Ammon's horn (tissue), 1 donor: Measurements from ENCODE around the gene DOCK7.

ENCODE experiments used
- DNase-seq: peaks from one replicate; pipeline ENCODE4 v3.0.0-alpha.2; 2016; ENCODE audit warnings: low spot score

The DOCK7 gene

DNA sequence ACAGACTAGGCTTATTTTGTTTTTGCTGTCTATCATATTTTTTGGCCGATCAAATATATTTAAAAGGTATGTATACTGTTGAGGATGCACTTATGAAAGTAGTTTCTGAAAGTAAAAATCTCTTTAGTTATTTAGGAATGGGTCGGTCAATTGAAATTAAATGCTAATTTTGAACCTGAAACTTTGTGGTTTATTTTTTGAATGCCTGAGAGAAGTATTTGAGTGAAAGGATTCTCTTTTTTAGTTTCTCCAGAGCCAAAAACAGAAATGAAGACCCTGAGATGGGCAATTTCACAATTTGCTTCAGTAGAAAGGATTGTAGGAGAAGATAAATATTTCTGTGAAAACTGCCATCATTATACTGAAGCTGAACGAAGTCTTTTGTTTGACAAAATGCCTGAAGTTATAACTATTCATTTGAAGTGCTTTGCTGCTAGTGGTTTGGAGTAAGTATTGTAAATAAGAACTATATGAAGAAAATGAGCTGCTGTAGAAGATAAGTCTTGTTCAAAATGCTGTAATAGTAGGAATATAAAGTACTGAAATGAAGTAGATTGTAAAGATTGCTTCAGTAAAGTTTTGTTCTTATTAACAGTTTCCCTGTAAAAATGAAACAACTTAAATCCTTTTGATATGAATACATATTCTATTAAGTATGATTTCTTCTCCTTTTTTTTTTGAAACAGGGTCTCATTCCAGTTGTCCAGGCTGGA is 239.8 kb downstream of the DOCK7 start:
- no peak for DNase-seq

DNA sequence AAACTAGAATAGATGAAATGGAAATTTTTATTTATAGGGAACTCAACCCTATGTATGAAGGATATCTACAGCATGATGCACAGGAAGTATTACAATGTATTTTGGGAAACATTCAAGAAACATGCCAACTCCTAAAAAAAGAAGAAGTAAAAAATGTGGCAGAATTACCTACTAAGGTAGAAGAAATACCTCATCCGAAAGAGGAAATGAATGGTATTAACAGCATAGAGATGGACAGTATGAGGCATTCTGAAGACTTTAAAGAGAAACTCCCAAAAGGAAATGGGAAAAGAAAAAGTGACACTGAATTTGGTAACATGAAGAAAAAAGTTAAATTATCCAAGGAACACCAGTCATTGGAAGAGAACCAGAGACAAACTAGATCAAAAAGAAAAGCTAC is 243.5 kb downstream of the DOCK7 start:
- DNase-seq, result no peak

DNA sequence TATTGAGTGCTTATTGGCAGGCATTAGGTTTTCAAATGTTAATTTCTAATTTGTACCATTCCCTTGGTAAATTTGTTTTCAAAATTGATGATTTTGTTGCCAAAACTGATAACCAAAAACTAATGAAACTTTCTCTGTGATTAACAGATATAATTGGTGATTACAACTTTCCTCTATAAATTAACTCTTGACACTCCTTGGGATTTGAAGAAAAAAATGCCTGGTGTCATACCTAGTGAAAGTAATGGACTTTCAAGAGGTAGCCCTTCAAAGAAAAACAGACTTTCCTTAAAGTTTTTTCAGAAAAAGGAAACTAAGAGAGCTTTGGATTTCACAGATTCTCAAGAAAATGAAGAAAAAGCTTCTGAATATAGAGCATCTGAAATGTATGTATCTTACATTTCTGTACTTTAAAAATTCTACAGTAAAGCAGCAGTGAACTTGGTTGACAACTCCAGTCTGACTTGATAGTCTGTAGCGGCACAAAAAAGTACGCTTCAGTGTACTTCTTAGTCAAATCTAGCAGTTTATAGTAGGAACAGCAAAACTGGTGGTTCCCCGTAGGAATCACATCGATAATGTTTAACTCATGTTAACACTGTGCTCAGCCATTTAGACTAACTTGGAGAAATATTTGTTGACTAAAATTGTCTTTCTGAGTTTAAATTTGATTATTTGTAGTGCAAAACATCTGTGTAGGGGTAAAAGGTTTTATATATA is 248.4 kb downstream of the DOCK7 start:
- DNase-seq, result no peak

DNA sequence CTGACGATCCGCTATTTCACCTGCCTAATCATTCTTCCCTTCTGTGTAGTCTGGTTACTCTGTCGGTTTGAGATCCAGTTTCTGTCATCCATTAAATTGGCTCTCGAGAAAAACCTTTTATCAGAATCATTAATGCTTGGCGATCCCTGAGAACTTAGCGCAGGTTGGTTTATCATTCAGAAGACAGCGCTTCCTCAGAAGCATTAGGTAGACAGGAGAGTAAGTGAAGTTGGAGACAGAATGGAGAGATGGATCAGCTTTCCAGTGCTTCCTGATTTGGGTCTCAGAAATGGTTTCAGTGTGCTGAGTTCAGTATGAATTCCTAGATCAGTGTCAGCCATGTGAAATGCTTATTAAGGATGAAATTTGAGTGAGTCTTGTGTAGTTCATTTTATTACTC is 250.0 kb downstream of the DOCK7 start:
- DNase-seq, result no peak

DNA sequence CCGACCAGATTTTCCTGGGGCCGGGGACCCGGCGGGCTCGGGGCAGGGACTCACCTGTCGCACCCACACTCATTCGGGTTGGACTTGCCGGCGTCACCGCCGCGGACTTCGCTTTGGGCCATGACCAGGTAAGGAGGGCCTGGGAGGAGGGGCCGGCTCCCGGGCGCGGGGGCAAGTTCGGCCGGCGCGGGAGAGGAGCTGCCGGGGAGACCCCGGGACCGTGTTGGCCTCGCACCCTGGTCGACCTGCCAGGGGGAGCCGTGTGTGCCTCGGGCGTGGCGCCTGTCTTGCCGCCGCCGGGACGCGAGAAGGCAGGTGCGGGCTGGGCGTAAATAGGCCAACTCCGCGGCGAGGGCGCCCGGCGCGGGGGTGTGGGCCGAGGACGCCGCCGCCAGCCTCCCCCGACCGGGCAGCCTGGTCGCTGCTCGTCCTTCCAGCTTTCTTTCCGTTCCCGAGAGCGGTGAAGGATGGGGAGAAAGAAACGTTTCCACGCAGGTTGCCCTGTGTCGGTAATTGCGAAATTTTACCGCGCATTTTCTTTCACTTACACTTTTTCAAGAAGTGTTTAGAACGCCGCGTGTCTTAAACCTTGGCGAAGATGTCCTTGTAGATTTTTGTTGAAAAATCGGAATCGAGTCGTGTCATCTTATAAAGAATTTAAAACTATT is 250.8 kb downstream of the DOCK7 start:
- DNase-seq, result no peak

DNA sequence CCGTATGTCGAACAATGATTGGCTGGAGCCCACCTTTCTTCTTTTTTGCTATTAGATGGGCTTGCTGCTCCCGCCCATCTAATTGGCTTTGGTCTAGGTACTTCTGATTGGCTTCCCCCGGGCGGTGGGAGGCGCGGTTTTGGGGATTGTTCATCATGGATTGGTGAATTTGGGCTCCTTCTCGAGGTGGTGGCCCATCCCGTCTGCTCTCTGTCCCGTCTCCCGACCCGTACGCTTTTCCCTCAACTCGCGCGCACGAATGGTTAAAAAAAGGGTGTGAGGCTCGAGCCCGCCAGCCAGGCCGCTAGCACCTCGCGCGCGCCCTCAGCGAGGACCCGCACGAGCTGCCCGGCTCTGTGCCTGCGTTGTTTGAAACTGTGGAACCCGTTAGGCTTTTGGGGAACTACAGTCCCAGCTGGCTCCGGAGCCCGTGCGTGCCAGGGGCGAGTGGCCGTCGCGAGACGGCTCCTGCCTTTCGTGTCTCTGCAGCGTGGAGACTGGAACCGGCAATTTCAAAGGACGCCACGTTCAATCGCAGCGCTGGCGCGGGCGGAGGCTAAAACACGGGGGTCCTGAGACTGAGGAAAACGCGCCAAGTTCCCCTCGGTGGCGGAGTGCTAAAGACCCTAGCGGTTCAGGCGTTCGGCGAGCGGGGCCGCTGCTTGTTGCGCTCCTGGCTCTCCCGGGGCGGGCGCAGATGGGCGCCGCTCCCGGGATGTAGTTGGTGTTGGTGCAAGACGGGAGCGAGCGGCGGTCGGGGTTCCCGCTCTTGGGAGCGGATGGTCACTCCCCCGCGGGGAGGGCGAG is 251.5 kb downstream of the DOCK7 start, which contains the start of gene USP1:
TSS of gene USP1 (plus strand) at position 584 of the 807 bp plus-strand sequence. CDS start 2,819 bp downstream, outside the sequence.
- peak; percentile 98 for DNase-seq

DNA sequence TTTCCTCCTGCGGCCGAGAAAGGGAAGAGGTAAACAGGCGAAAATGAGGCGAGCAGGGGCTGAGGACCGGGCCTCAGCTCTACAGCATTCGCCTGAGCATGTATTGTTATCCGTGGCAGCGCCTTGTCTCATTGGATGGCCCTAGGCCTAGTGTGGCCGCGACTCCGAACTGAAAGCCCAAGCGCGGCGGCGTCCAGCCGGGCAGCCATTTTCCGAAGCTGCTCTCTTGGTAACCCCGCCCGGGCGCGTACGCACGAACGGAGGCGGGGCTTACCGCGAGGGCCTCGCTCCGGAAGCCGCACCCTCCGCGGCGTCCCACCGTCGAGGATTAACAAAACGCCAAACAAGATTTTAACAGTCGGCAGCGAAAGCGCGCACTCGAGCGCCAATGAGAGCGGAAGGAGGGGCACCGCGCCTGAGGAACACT is 252.1 kb downstream of the DOCK7 start:
- DNase-seq, result no peak

DNA sequence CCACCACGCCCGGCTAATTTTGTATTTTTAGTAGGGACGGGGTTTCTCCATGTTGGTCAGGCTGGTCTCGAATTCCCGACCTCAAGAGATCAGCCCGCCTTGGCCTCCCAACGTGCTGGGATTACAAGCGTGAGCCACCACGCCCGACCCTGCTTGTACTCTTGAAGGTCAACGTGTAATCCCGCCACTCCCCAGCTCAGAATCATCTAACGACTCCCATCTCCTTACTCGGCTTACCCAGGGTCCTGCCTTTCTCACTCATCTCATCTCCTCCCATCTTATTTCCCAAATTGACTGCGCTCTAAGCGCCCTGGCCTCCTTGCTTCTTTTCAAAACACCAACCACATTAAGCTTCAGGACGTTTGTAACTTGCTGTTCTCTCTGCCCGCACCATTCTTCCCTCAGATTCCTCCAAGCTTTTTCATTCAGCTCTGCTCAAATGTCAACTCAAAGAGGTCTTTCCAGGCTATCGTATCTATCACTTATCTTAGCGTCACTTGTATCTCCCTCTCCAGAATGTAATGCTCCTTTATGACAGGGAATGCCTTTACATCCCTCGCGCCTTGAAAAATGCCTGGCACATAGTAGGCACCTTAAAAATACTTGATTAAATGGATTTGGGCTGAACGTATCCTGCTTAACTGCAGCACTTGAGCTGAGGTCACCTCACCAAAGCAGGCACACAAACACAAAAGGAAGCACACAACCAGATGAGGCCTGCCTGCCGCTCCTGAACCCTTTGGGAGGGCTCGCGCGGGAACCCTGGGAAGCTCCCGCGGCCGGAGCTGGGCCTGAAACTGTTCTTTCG is 252.8 kb downstream of the DOCK7 start:
- DNase-seq, result no peak

DNA sequence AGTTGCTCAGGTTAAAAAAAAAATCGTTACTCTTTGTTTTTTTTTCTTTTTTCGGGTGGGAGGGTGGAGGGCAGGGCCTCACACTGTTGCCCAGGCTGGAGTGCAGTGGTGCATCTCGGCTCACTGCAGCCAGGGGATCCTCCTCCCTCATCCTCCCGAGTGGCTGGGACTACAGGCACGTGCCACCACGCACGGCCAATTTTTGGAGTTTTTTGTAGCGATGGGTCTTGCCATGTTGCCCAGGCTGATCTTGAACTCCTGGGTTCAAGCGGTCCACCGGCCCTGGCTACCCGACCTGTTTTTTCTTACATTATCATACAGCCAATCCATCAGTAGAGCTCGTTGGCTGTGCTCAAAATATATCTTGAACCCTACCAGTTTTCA is 253.6 kb downstream of the DOCK7 start:
- no peak for DNase-seq

DNA sequence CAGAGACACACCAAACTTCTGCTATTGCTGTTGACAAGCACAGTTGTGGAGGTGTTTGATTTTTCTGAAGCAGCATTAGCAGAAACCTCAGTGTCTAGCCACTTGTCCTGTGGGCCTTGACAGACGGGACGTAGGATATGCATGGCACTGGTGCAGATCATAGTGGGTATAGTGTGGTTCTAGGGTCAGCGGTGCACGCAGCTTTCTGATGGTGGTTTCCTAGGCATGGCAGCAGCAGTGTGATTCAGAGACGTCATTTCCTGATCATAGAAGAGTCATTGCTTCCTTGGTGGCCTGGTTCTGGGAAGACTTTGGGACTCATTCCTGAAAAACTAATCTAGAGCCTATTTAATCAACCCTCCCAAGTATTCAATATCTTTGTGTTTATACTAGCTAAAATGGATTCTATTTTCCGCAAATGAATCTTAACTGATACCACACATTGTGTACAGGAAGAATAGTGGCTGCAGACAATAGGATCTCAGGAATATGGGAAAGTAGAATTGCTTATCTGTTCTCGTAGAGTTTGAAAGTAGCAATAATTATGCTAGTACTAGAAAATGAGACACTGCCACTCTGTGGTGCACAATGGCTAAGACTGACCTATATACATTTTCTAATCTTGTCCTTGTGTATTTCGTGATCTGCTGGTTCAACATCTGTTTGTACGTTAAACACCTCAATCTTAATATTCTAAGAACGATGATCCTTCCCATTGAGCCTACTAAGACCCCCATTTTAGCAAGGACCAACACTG is 254.1 kb downstream of the DOCK7 start:
- DNase-seq, result no peak

DNA sequence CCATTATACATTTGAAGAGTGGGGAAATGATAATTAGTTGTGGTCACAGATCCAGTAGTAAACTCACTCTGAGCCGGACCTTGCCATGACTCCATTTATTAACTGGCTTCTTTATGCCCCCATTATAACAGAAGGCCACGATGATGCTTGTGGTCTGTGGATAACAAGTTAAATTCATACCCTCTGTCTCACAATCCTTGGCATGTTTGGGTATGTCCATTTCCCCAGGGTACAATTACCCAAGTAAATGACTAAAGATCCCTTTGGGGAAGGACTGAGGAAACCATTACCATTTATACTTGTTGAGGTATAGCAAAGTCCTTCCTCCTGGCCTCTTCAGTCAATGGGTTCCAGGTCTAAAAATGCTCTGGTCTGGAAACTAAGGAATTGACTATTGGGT is 258.6 kb downstream of the DOCK7 start:
- no peak for DNase-seq

DNA sequence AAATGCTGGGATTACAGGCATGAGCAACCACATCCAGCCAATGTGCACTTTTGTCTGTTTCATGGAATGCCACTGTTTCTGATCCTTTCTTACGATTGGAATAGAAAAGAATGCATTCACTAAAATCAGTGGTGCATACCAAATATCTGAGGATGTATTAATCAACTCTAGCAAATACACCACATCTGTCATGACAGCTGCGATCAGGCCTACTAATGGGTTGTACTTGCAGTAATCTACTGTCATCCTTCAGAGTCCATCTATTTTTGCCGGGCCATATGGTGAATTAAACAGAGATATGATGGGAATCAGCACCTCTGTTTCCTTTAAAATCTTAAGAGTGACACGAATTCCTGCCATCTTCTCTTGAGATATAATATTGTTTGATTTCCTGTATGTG is 259.8 kb downstream of the DOCK7 start:
- no peak for DNase-seq

DNA sequence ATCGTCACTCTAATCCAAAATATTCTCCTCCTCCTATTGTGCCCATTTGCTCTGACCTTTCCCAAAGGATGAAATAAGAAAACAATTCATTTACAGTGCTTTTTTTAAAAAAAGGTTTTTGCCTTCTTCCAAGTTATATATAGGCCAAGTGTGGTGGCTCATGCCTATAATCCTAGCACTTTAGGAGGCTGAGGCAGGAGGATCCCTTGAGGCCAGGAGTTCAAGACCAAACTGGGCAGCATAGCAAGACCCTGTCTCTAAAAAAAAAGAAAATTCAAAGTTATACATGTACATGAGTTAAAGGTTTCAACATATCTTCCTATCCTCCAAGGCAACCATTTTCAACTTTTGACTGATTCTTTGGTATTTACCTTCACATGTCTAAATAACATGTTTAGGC is 261.4 kb downstream of the DOCK7 start:
- no peak for DNase-seq

DNA sequence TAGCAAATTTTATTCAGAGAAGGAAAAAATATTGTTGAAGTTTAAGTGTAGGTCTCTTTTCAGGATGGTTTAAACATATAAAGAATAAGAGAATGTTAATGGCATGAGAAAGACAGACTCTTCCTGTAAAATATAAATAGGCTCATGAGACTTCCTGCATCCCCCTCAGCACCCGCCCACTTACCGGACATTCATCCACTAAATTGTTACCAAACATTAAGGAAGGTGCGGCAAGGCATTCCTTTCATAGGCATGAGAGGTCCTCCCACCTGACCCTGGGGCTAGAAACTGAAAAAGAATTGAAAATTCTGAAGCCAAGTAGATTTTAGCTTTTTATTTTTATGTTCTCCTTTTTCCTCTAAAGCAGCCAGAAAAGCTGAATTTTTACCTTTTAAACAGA is 261.9 kb downstream of the DOCK7 start:
- no peak for DNase-seq

DNA sequence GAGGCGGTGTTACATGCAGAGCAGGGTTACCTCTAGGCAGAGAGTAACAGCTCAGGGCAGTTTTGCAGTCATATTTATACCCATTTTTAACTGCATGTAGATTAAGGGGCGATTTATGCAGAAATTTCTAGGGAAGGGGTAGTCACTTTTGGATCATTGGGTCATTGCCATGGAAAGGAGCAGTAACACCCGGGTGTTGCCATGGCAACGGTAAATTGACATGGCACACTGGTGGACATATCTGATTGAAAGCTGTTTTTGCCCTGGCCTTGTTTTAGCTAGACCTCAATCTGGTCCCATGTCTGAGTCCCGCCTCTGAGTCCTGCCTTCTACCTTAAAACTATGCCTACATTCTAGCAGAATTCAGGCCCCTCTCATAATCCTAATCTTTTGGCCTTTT is 263.1 kb downstream of the DOCK7 start:
- DNase-seq, result no peak

DNA sequence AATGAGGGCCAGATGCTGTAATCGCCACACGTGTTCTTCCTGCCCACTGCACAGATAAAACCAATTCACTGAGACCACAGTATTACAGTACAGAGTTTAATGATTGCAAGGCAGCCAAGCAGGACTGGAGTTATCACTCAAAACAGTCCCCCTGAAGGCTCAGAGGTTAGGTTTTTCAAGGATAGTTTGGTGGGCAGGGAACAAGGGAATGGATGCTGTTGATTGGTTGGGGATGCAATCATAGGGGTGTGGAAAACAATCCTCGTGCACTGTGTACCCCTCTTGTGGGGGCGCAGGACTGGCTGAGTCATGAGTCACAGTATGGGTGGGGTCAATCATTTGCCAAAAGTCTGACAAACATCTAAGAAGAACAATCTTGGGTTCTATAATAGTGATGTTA is 263.8 kb downstream of the DOCK7 start:
- no peak for DNase-seq

DNA sequence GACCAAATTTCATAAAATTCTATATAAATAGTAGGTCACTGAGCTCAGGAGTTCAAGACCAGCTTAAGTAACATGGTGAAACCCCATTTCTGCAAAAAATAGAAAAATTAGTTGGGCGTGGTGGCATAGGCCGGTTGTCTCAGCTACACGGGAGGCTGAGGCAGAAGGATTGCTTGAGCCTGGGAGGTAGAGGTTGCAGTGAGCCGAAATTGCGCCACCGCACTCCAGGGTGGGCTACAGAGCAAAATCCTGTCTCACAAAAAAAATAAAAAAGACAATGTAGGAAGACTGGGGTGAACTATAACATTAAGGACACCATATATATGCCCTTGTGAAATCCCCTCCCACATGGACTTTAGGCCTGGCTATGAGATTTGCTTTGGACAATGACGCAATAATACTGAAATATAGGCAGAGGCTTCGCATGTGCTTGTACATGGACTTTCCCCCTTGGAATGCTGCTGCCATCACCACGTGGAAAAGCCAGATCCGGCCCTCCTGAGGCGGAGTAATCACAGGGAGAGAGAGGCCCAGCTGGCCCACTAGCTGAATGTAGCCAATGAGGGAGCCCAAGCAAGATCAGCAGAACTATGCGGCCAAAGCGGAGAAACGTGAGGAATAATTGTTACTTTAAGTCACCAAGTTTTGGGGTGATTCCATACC is 264.5 kb downstream of the DOCK7 start:
- no peak for DNase-seq

DNA sequence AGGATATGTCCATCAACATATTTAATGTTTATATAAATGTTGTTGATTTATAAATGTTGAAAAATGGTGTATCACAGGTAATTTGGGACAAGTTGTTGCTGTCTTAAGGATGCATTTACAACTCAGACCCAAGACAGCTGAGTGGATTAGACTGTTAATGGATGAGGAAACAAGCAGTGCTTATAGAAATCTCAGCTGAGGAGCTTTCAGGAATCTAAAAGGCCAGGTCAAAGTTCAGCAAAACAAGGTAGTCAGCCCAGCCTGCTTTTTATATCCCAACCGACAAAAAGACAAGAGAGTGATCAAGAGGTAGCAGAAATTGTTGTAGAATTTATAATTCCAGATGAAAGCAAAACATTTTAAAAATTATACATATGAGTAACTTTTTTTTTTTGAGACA is 268.0 kb downstream of the DOCK7 start:
- no peak for DNase-seq

DNA sequence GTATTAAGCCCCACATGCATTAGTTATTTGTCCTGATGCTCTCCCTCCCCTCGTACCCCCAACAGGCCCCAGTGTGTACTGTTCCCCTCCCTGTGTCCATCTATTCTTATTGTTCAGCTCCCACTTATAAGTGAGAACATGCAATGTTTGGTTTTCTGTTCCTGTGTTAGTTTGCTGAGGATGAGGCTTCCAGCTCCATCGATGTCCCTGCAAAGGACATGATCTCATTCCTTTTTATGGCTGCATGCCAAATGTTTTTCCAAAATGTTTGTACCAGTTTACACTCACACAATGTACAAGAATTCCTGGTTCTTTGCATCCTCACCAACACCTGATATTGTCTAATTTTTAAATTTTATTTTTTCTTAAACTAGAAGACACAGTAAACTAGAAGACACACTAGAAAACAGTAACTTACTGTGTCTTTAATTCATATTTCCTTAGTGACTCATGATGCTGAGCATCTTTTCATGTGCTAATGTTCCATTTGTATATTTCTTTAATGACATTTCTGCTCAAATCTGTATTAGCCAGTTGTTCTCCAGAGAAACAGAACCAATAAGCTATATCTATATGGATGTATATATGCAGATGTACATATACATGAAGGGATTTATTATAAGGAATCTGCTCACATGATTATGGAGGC is 270.7 kb downstream of the DOCK7 start:
- DNase-seq, result no peak

DNA sequence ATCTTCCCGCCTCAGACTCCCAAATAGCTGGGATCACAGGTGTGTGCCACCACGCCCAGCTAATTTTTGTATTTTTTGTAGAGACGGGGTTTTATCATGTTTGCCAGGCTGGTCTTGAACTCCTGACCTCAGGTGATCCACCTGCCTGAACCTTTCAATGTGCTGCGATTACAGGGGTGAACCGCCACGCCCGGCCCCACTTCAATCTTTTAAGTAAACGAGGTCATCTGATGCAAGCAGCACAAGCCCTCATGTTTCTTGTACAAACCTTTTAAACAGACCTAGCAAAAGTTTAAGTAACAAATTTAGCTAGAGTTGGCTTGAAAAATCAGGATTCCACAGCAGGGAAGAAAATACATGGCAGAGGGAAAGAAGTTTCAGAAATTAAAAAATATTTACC is 272.5 kb downstream of the DOCK7 start:
- no peak for DNase-seq
